ENCODE data around the gene CHP1.
"Not testable (repeated sequence)": the region's sequence is repeated elsewhere in the genome, so short reads cannot be mapped to it uniquely, and the experiment has no call there.

Gene CHP1

DNA sequence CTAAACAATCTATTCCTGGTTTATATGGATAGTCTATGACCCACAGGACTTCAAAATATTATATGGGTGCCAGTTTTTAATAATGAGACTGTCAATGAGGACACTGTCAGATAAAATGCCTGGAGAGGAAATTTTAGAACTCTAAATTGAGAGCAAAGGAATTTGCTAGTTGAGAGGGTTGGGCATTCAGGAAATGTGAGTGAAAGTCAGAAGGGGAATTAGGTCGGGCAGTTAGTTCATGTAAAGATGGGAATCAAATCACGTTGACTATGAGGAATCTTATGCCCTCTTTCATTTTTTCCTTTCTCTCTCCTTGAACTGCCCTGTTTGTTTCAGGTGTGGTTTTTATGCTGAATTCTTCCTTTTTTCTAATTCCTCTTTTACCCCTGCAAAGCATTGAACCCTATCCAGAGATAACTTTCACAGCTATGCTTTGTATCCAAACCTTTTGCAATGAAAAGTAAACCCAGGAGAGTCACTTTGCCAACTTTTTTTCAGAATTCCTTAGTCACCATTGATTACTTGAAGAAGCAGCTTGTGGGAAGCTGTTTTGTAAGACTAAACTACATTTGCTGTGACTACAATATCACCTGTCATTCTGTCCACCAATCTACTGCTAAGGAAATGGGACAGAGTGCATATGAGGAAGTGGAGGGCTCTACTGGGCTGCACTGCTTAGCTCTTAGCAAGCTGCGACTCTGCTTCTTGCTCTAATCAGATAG is 27.8 kb downstream of the CHP1 start:
- DNase-seq: no peak

DNA sequence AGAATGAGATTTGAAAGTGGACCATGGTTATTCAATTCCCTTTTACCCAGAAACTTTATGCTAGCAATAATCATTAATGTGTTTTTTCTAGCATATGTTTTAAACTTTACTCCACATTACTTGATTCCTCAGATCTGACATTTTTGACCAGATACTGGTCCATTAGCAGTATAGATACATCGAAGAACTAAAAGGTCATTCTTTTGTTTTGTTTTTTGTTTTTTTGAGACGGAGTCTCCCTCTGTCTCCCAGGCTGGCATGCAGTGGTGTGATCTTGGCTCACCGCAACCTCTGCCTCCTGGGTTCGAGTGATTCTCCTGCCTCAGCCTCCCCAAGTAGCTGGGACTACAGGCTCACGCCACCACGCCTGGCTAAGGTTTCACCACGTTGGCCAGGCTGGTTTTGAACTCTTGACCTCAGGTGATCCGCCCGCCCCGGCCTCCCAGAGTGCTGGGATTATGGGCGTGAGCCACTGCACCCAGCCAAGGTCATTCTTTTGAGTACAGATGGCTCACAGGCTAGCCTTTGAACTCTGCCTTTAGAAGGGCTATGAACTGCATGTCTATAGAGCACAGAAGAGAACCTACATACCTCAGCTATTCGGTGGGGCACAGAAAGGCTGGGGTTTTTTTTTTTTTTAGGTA is 28.6 kb downstream of the CHP1 start:
- DNase-seq: no peak

DNA sequence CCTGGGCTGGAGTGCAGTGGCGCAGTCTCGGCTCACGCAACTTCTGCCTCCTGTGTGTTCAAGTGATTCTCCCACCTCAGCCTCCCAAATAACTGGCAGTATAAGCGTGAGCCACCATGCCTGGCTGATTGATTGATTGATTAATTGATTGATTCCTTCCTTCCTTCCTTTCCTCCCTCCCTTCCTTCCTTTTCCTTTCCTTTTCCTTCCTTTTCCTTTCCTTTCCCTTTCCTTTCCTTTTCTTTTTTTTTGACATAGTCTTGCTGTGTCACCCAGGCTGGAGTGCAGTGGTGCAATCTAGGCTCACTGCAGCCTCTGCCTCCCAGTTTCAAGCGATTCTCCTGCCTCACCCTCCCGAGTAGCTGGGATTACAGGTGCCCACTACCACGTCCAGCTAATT is 29.9 kb downstream of the CHP1 start:
- DNase-seq: not testable (repeated sequence)

DNA sequence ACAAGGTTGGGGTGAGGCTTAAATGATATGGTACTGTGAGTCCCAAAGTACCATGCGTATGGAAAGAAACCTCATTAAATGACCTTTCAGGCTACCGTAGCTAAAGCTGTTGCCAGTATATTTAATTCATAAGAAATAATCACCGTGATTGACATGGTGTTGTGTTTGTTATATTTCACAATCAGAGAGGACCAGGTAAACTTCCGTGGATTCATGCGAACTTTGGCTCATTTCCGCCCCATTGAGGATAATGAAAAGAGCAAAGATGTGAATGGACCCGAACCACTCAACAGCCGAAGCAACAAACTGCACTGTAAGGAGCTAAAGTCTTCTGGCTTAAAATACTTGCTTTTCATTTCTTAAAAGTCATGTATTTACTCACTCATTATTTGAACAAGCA is 31.5 kb downstream of the CHP1 start:
- no peak for DNase-seq

GRCh38 chr15:41263891-41264351 is 32.9 kb downstream of the CHP1 start:
- DNase-seq: no peak

GRCh38 chr15:41269887-41270286 is 38.8 kb downstream of the CHP1 start:
- DNase-seq: no peak

DNA sequence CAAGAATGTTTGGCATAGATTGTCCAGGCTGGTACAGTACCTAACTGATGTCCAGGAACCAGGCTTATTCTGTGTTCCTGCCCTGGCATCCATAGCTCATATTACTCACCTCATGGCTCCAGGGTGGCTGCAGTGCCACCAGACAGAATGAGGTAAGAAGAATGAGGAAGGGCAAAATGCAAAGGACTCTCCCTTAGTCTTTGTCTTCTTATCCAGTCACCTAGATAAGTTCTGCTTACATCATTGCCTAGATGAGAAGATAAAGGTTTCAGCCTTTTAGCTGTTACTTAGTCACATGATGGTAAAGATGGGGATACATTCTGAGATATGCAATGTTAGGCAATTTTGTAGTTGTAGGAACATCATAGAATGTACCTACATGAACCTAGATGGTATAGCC is 45.8 kb downstream of the CHP1 start:
- DNase-seq: no peak

- DNase-seq: no peak
These were observed 47.3 kb downstream of the CHP1 start for GRCh38 chr15:41278319-41278718.

- DNase-seq: no peak
These were observed 48.6 kb downstream of the CHP1 start for GRCh38 chr15:41279535-41280283.

GRCh38 chr15:41281236-41281635 is 50.2 kb downstream of the CHP1 start:
- no peak for DNase-seq

DNA sequence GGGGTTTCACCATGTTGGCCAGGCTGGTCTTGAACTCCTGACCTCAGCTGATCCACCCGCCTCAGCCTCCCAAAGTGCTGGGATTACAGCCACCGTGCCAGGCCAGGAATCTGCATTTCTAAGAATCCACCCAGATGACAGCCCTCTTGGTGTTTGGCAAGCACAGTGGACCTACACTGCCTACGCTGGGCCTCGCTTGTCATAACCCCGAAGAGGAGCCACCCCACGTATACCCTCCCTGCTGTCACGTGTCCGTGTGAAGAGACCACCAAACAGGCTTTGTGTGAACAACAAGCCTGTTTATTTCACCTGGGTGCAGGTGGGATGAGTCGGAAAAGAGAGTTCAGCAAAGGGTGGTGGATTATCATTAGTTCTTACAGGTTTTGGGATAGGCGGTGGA is 51.4 kb downstream of the CHP1 start:
- DNase-seq: not testable (repeated sequence)

DNA sequence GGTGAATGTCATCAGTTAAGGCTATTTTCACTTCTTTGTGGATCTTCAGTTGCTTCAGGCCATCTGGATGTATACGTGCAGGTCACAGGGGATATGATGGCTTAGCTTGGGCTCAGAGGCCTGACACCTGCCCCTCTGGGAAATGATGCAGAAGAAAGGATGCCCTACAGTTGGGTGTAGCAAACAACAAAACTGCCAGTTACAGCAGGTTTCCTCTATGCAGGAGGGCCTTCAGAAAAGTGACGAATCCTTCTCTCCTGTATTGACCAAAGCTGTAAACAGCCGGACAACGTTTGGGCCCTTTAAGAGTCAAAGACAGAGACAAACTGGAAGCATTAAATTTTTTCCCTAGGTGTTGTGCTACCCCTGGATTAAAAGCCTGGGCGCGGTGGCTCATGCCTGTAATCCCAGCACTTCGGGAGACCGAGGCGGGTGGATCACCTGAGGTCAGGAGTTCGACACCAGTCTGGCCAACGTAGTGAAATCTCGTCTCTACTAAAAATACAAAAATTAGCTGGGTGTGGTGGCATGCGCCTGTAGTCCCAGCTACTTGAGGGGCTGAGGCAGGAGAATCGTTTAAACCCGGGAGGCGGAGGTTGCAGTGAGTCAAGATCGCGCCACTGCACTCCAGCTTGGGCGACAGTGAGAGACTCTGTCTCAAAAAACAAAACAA is 52.0 kb downstream of the CHP1 start:
- not testable (repeated sequence) for DNase-seq

DNA sequence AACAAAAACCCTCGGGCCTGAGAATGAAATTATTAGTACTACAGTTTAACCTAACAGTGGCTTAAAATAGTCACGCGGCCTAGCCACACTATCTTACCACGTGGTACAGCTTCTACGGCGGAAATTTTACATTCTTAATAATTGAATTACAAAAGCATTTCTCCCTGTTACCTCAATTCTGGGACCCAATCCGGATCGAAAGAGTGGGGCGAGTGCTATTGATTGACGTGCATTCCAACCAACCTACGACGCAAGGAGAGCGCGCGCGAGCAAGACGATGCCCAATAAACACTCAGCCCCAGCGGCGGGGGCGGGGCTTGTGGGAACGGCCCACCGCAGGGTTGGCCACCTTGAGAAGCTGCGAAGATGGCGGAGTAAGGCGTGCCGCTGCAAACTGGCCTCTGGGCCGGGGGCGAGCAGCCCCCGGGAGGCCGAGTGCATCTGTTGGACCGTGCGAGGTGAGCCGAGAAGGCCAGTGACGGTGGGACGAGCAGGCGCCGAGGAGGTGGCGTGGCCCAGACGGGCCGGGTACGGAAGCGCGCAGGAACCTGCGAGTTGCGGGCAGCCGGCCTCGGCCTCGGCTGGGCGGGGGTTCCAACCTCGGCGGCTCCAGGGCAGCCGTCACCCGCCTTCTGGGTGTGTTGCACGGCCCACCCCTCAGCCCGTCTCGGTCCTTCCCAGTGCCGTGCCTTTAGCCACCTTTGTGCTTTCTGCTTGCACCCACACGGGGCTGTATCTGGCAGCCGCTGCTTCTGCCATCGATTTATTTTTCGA is 52.8 kb downstream of the CHP1 start:
- DNase-seq: peak; percentile 98

DNA sequence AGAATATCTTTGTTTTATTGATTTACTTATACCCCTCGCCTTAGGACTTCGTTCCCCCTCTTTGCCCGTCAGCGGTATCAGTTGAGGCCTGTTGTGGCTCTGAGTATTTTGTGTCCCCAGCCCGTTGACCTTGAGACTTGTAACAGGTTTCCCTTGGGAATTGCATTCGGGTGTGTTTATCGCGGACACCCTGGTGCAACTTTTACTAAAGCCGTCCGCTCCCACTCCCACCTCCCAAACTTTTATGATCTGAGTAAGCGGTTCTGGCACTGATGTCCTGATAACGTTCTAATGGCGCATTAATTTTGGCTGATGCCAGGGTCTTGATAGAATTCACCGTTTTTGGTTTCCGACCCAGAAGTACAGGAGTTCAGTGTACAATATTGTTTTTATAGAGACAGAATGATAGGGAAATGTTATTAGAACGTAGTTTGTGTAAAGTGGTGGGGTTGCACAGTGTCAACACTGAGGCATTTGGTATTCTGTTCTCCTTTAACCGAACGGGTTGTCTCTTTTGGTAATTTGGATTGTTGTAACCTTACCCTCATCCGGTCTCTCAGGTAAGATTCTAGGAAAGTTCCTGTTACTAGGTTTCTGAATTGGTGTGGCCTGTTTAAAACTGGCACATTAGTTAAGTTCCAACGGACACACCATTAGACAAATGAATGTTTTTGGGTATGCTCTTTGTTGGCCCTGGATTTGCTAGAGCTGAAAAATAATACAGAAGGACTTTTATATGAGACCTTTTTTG is 53.5 kb downstream of the CHP1 start:
- no peak for DNase-seq

DNA sequence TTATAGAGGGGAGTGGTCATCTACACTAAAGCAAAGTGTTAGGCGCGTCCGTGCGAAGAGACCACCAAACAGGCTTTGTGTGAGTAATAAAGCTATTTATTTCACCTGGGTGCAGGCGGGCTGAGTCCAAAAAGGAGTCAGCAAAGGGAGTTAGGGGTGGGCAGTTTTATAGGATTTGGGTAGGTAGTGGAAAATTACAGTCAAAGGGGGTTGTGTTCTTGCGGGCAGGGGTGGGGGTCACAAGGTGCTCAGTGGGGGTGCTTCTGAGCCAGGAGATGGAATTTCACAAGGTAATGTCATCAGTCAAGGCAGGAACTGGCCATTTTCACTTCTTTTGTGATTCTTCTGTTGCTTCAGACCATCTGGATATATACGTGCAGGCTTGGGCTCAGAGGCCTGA is 54.2 kb downstream of the CHP1 start:
- no peak for DNase-seq

DNA sequence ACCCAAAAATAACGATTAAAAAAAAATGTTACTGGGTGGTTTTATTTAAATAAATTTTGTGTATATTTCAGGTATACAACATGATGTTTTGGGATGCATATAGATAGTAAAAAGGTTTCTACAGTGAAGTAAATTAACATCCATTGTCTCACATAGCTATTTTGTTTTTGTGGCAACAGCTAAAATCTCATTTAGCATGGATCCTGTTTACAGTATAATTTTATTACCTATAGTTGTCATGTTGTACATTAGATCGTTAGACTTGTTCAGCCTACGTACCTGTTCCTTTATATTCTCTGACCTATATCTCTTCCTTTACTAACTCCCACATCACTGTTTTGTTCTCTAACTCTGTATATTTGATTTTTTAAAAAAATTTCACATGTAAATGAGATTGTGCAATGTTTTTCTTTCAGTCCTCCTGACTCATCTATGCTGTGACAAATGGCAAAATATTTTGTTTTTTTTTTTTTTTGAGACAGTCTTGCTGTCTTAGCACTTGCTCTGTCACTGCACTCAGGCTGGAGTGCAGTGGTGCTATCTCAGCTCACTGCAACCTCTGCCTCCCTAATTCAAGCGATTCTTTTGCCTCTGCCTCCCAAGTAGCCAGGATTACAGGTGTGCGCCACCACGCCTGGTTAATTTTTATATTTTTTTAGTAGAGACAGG is 55.7 kb downstream of the CHP1 start:
- no peak for DNase-seq

DNA sequence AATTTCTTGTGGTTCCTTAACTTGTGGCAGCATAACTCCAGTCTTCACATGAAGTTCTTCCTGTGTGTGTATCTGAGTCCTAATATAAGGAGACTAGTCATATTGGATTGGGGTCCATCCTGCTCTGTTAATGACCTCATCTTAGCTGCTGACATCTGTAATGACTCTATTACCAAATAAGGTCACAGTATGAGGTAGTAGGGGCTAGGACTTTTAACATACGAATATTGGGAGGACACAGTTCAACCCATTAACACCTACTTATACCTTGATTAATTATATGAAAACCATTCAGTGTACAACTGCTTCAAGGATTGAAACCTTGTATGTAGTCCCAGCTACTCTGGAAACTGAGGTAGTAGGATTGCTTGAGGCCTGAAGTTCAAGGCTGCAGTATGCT is 57.4 kb downstream of the CHP1 start:
- DNase-seq: no peak

DNA sequence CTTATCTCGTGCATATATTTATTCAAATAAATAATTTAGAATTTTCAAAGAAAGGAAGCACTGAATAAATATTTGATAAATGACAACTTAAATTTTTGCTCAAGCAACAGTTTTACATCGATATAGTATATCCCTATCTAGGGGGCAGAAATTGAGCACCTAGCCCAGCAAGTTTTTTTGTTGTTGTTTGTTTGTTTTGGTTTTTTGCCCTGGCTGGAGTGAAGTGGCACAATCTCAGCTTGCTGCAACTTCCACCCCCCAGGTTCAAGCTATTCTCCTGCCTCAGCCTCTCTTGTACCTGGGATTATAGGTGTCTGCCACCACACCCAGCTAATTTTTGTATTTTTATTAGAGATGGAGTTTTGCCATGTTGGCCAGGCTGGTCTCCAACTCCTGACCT is 58.9 kb downstream of the CHP1 start:
- no peak for DNase-seq

GRCh38 chr15:41291065-41291631 is 60.1 kb downstream of the CHP1 start:
- peak; percentile 61 for DNase-seq

- DNase-seq: no peak
These were observed 61.5 kb downstream of the CHP1 start for GRCh38 chr15:41292521-41292920.

- not testable (repeated sequence) for DNase-seq
These were observed 70.1 kb downstream of the CHP1 start for GRCh38 chr15:41301139-41301538.

All from CD4-positive, alpha-beta T cell treated with Interleukin-15 for 1 hour (primary cell).